Upper lobe of right lung (tissue), 1 donor: Measurements from ENCODE around the gene SERPINI1. TPM values are rescaled to one million over a fixed set of nuclear protein-coding genes. Genes with fewer than 3 reads are reported as not detected.

Source experiments
- ATAC-seq: fragments of 200-7000 bp; cut with Tn5 transposase; one replicate; pipeline ENCODE4 v1.9.1; 2020; ENCODE audit warnings: mild to moderate bottlenecking, moderate library complexity
- DNase-seq: peaks from one replicate; pipeline ENCODE4 v3.0.0-alpha.2; 2020
- H3K27ac ChIP-seq: fragments of 200-600 bp; one replicate; pipeline ENCODE4 v1.8.0; 2022
- H3K27me3 ChIP-seq: fragments of 200-600 bp; one replicate; pipeline ENCODE4 v1.8.0; 2022; ENCODE audit warnings: mild to moderate bottlenecking
- H3K36me3 ChIP-seq: fragments of 200-600 bp; one replicate; pipeline ENCODE4 v1.8.0; 2022
- H3K4me1 ChIP-seq: fragments of 200-600 bp; one replicate; pipeline ENCODE4 v1.8.0; 2022
- H3K4me3 ChIP-seq: fragments of 200-600 bp; one replicate; pipeline ENCODE4 v1.8.0; 2022; ENCODE audit warnings: mild to moderate bottlenecking
- H3K9me3 ChIP-seq: fragments of 200-600 bp; one replicate; pipeline ENCODE4 v1.8.0; 2022
- CTCF ChIP-seq: fragments of 200-600 bp; IDR thresholded peaks from one replicate; pipeline ENCODE4 v1.8.0; 2022; ENCODE audit warnings: antibody characterized with exemption
- intact Hi-C: fragments of 100-400 bp; cut with DNase I; formaldehyde crosslinking; loops from one replicate; pipeline ENCODE4 v1.11.0; 2022
- total RNA-seq: library from RNA; stranded (reverse); fragmentation: NEBNext Ultra II Directional; extraction: Animal tissue kit (Norgen Biotek cat#: 25700); gene quantifications from one replicate; pipeline ENCODE4 v1.2.1, GENCODE V29; 2021
- donor health status: DM: no; HTN: yes; CAD: no; lungs with severe emphysema.

SERPINI1 gene
- total RNA-seq, 1 donor from 2014 or later = 7.1 TPM

GRCh38 chr3:167705840-167706239 lies 29.7 kb upstream of the SERPINI1 start:
- DNase-seq (no peak), ATAC-seq (no peak)
- Histone ChIP-seq H3K27ac (no peak overlapping the region), H3K4me3 (no peak overlapping the region), H3K36me3 (peaks cover 61% of the 10 kb centered on the region), H3K4me1 (no peaks in the 10 kb centered on the region), H3K27me3 (no peaks in the 10 kb centered on the region), H3K9me3 (no peaks in the 10 kb centered on the region)
- intact Hi-C loops = no loop called here
- TF ChIP-seq CTCF = no peak

GRCh38 chr3:167709690-167710089 lies 25.8 kb upstream of the SERPINI1 start:
- H3K4me1 ChIP-seq = no peaks in the 10 kb centered on the region
- no peak overlapping the region for H3K4me3 ChIP-seq
- no peak for TF ChIP-seq CTCF
- intact Hi-C loops = no loop called here
- DNase-seq (no peak), ATAC-seq (no peak)
- no peaks in the 10 kb centered on the region for H3K27me3 ChIP-seq
- peaks cover 31% of the 10 kb centered on the region for H3K36me3 ChIP-seq
- H3K27ac ChIP-seq = no peak overlapping the region
- H3K9me3 ChIP-seq = no peaks in the 10 kb centered on the region

GRCh38 chr3:167710552-167710951 lies 25.0 kb upstream of the SERPINI1 start:
- TF ChIP-seq CTCF = no peak
- Histone ChIP-seq H3K9me3 (no peaks in the 10 kb centered on the region), H3K4me3 (no peak overlapping the region), H3K27me3 (no peaks in the 10 kb centered on the region), H3K27ac (no peak overlapping the region), H3K36me3 (peaks cover 34% of the 10 kb centered on the region), H3K4me1 (no peaks in the 10 kb centered on the region)
- no peak for DNase-seq
- no peak for ATAC-seq
- intact Hi-C loops = no loop called here

GRCh38 chr3:167711439-167711838 lies 24.1 kb upstream of the SERPINI1 start:
- Histone ChIP-seq H3K4me3 (no peak overlapping the region), H3K27me3 (no peaks in the 10 kb centered on the region)
- ATAC-seq = no peak

GRCh38 chr3:167712445-167712844 lies 23.1 kb upstream of the SERPINI1 start:
- H3K36me3 ChIP-seq = peaks cover 42% of the 10 kb centered on the region
- no peak overlapping the region for H3K4me3 ChIP-seq
- H3K27ac ChIP-seq = no peak overlapping the region
- no peak for DNase-seq
- no peak for ATAC-seq
- no peak for TF ChIP-seq CTCF
- H3K9me3 ChIP-seq = no peaks in the 10 kb centered on the region
- intact Hi-C loops = no loop called here
- no peaks in the 10 kb centered on the region for H3K4me1 ChIP-seq
- no peaks in the 10 kb centered on the region for H3K27me3 ChIP-seq

More at GRCh38 chr3:167711439-167711838, 24.1 kb upstream of the SERPINI1 start:
- Histone ChIP-seq H3K4me1 (no peaks in the 10 kb centered on the region), H3K36me3 (peaks cover 41% of the 10 kb centered on the region), H3K27ac (no peak overlapping the region), H3K9me3 (no peaks in the 10 kb centered on the region)
- TF ChIP-seq CTCF = no peak
- no peak for DNase-seq
- intact Hi-C loops = no loop called here

GRCh38 chr3:167714871-167715270 lies 20.6 kb upstream of the SERPINI1 start:
- Histone ChIP-seq H3K27ac (no peak overlapping the region), H3K4me3 (no peak overlapping the region), H3K4me1 (no peaks in the 10 kb centered on the region), H3K36me3 (peaks cover 49% of the 10 kb centered on the region), H3K27me3 (no peaks in the 10 kb centered on the region), H3K9me3 (no peaks in the 10 kb centered on the region)
- ATAC-seq = no peak
- intact Hi-C loops = no loop called here
- TF ChIP-seq CTCF = no peak
- no peak for DNase-seq
